ENCODE data around the gene CYP4Z1. TPM values are rescaled to one million over a fixed set of nuclear protein-coding genes. Genes with fewer than 3 reads are reported as not detected.

The CYP4Z1 gene
- total and polyA plus RNA-seq, 4 donors: 0.25 to 1.3 (median 1.2) TPM

DNA sequence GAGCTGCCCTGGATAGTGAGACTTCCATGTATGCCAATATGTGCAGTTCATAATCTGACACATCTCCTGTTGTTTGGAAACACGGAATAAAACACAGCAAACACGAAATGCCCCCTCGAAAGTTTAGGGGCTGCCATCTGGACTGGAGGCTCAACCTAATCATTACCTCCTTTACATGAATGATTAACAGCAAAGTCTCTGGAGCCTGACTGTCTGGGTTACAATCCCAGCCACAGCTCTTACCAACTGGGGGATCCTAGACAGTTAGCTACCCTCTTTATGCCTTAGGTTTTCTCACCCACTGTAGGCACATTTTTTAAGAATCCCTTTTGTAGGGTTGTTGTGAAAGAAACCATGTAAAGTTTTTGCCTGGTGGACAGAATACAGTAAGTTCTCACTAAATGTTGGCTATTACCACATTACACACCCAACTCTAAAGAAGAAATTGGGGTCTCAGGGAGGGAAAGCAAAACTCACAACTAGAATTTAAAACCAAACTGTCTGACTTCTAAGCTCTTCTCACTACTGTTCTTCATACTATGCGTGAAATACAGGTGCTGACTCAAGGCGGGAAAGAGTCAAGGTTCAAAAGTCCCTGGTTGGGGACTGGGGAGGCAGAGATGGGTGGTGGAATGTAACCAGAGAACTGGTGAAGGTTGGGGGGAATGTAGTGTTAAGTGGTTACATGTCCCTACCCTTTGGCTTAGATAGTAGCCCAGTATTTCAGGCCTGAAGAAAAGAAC is 94.4 kb downstream of the CYP4Z1 start:
- TF ChIP-seq, protein P1, sequence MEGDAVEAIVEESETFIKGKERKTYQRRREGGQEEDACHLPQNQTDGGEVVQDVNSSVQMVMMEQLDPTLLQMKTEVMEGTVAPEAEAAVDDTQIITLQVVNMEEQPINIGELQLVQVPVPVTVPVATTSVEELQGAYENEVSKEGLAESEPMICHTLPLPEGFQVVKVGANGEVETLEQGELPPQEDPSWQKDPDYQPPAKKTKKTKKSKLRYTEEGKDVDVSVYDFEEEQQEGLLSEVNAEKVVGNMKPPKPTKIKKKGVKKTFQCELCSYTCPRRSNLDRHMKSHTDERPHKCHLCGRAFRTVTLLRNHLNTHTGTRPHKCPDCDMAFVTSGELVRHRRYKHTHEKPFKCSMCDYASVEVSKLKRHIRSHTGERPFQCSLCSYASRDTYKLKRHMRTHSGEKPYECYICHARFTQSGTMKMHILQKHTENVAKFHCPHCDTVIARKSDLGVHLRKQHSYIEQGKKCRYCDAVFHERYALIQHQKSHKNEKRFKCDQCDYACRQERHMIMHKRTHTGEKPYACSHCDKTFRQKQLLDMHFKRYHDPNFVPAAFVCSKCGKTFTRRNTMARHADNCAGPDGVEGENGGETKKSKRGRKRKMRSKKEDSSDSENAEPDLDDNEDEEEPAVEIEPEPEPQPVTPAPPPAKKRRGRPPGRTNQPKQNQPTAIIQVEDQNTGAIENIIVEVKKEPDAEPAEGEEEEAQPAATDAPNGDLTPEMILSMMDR (IDR thresholded peaks at IDR 0.05; ENCODE audit: control extremely low read depth, extremely low read depth): no peak
- H3K4me3 ChIP-seq: no peak overlapping the region
- H3K36me3 ChIP-seq (ENCODE audit: control insufficient read depth in 4 of 4, insufficient read depth in 4 of 4, low read length in 4 of 4): no peaks in the 10 kb centered on the region
- peaks cover 0 to 2% (median 0%) of the 10 kb centered on the region in 4 donors for H3K9me3 ChIP-seq (ENCODE audit: control insufficient read depth in 4 of 4, insufficient read depth in 3 of 4, low read length in 3 of 4)
- peaks cover 0 to under 1% (median 0%) of the 10 kb centered on the region in 5 donors for H3K4me1 ChIP-seq (ENCODE audit: control insufficient read depth in 5 of 5, insufficient read depth in 5 of 5, low read length in 5 of 5)
- H3K27me3 ChIP-seq (ENCODE audit: control insufficient read depth in 3 of 3, insufficient read depth in 3 of 3, low read length in 2 of 3): no peaks in the 10 kb centered on the region
- ATAC-seq (ENCODE audit: insufficient read depth, low FRiP score) (no peak), DNase-seq (no peak)
- no peak overlapping the region for H3K27ac ChIP-seq (ENCODE audit: low read depth in 1 of 2, low read length in 1 of 2)
- 84 to 86% methylated on average over 5 of the region's 5 CpGs for WGBS, 2 donors
- H3K9ac ChIP-seq (ENCODE audit: insufficient read depth in 1 of 2, low read length in 2 of 2): no peak overlapping the region

DNA sequence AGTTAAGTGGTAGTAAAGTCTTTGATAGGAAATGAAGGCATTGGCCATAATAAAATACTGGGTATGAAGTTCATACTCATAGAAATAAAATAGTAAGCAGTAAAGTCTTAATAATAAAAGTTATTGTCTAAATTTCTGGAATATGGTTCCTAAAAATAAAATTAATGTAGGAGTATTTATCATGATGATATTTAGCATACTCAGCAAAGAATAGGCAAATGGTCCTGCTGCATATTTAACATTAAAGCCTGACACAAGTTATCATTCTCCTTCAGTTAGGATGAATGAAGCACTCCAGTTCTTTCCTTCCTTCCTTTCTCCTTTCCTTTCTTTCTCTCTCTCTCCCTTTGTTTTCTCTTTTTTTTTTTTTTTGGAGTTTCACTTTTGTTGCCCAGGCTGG is 97.5 kb downstream of the CYP4Z1 start:
- Histone ChIP-seq H3K9me3 (ENCODE audit: control insufficient read depth in 4 of 4, insufficient read depth in 3 of 4, low read length in 3 of 4) (peaks cover 0 to 2% (median 0%) of the 10 kb centered on the region in 4 donors), H3K4me3 (no peak overlapping the region), H3K4me1 (ENCODE audit: control insufficient read depth in 5 of 5, insufficient read depth in 5 of 5, low read length in 5 of 5) (peaks cover 0 to 1% (median 0%) of the 10 kb centered on the region in 5 donors), H3K27ac (ENCODE audit: low read depth in 1 of 2, low read length in 1 of 2) (no peak overlapping the region), H3K36me3 (ENCODE audit: control insufficient read depth in 4 of 4, insufficient read depth in 4 of 4, low read length in 4 of 4) (no peaks in the 10 kb centered on the region), H3K27me3 (ENCODE audit: control insufficient read depth in 3 of 3, insufficient read depth in 3 of 3, low read length in 2 of 3) (no peaks in the 10 kb centered on the region), H3K9ac (ENCODE audit: insufficient read depth in 1 of 2, low read length in 2 of 2) (no peak overlapping the region)
- TF ChIP-seq, protein P1 (IDR thresholded peaks at IDR 0.05; ENCODE audit: control extremely low read depth, extremely low read depth): no peak
- ATAC-seq (ENCODE audit: insufficient read depth, low FRiP score): no peak
- no peak for DNase-seq

Other genes with a start within 250 kb of the CYP4Z1 start
- gene CYP4A11, start 125.8 kb upstream of the CYP4Z1 start, total RNA-seq: not detected
- gene CYP4A11, start 125.8 kb upstream of the CYP4Z1 start, polyA plus RNA-seq: under 1 TPM; 0.06 to 0.10 TPM
- gene CYP4X1, start 43.6 kb upstream of the CYP4Z1 start, total RNA-seq: 10 to 100 TPM; 20.4 to 23.5 TPM
- 10 to 100 TPM in 1 of 2 donors, 1 to 10 TPM in 1; 7.2 to 13.0 TPM for gene CYP4X1, start 43.6 kb upstream of the CYP4Z1 start, polyA plus RNA-seq
- gene CYP4A22, start 70.2 kb downstream of the CYP4Z1 start, total RNA-seq: under 1 TPM; 0.14 to 0.18 TPM
- under 1 TPM; 0.05 to 0.16 TPM for gene CYP4A22, start 70.2 kb downstream of the CYP4Z1 start, polyA plus RNA-seq
- gene PDZK1IP1, start 122.8 kb downstream of the CYP4Z1 start, total RNA-seq: 10 to 100 TPM; 68.5 to 72.6 TPM
- gene PDZK1IP1, start 122.8 kb downstream of the CYP4Z1 start, polyA plus RNA-seq: 100 to 1,000 TPM in 1 of 2 donors, 10 to 100 TPM in 1; 44.8 to 324 TPM
- gene TAL1, start 165.0 kb downstream of the CYP4Z1 start, total RNA-seq: 1 to 10 TPM; 9.3 to 9.6 TPM
- gene TAL1, start 165.0 kb downstream of the CYP4Z1 start, polyA plus RNA-seq: 1 to 10 TPM; 6.4 to 8.8 TPM
- gene STIL, start 246.9 kb downstream of the CYP4Z1 start, total RNA-seq: 1 to 10 TPM; 1.8 to 5.9 TPM
- under 1 TPM; 0.85 to 0.98 TPM for gene STIL, start 246.9 kb downstream of the CYP4Z1 start, polyA plus RNA-seq